Kidney epithelial cell (primary cell): ENCODE measurements around the gene YES1. TPM values are rescaled to one million over a fixed set of nuclear protein-coding genes. Genes with fewer than 3 reads are reported as not detected.
"Not testable (repeated sequence)": the region's sequence is repeated elsewhere in the genome, so short reads cannot be mapped to it uniquely, and the experiment has no call there.

Experiments used
- DNase-seq: peaks from one replicate; pipeline ENCODE4 v3.0.0-alpha.2; 2010; ENCODE audit warnings: low read depth
- H3K27me3 ChIP-seq: 2 replicates; pipeline ENCODE4 v1.6.0; 2011; ENCODE audit warnings: low read length; ENCODE audit not compliant: control insufficient read depth, insufficient read depth
- H3K36me3 ChIP-seq: 2 replicates; pipeline ENCODE4 v1.5.1; 2011; ENCODE audit warnings: low read length; ENCODE audit not compliant: control insufficient read depth, insufficient read depth
- H3K4me3 ChIP-seq: 2 replicates; pipeline ENCODE4 v1.5.1; 2011; ENCODE audit warnings: low read depth, mild to moderate bottlenecking, control low read depth, low read length
- total RNA-seq: library from RNA; depleted of rRNA; stranded (reverse); fragments of >200 nt; gene quantifications from 2 replicates; pipeline ENCODE4 v1.2.3, GENCODE V29; 2015
- TF ChIP-seq, protein P1 (sequence below): IDR thresholded peaks from 2 replicates; pipeline ENCODE4 v1.5.1; 2011; ENCODE audit warnings: mild to moderate bottlenecking, moderate library complexity, low read length, control low read depth, inconsistent platforms; ENCODE audit not compliant: insufficient read depth, poor library complexity, severe bottlenecking

The YES1 gene
- total RNA-seq, 1 donor from 2014 or later = 135 TPM

DNA sequence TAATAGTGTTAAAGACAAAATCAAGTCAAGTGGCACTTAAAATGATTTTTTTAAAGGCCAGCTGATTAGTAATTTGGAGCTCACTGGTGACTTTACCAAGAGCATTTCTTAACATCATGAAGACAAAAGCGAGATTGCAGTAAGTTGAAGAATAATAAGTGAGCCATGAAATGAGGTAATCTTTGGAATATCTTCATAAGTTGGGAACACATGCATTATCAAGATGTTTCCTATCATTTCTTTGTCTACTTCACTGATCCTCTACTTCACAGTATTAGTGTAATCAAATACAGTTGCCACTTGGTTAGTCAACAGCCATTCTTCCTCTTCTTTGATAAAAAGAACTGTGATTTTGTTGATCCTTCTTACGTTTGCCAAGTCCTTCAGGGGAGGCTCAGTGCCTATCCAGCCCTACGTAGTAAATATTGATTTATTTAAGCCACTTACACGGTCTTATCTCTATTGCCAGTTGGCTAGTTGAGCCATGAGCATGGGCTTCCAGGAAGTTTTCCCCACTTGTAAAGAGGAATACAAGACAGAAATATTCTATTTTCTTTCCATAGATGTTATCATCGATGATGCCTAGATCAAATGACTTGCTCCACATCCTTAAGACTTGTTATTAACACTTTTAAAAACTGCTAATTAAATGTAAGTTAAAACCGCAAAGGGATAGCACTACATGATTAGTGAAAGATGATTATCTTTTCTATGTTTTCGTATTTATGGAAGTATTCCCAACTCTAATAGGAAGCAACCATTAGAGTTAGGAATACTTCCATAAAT, 46.1 kb downstream of the YES1 start:
- DNase-seq = no peak
- Histone ChIP-seq H3K36me3 (no peaks in the 10 kb centered on the region), H3K27me3 (no peaks in the 10 kb centered on the region), H3K4me3 (no peak overlapping the region)
- TF ChIP-seq, protein P1, sequence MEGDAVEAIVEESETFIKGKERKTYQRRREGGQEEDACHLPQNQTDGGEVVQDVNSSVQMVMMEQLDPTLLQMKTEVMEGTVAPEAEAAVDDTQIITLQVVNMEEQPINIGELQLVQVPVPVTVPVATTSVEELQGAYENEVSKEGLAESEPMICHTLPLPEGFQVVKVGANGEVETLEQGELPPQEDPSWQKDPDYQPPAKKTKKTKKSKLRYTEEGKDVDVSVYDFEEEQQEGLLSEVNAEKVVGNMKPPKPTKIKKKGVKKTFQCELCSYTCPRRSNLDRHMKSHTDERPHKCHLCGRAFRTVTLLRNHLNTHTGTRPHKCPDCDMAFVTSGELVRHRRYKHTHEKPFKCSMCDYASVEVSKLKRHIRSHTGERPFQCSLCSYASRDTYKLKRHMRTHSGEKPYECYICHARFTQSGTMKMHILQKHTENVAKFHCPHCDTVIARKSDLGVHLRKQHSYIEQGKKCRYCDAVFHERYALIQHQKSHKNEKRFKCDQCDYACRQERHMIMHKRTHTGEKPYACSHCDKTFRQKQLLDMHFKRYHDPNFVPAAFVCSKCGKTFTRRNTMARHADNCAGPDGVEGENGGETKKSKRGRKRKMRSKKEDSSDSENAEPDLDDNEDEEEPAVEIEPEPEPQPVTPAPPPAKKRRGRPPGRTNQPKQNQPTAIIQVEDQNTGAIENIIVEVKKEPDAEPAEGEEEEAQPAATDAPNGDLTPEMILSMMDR = no peak

DNA sequence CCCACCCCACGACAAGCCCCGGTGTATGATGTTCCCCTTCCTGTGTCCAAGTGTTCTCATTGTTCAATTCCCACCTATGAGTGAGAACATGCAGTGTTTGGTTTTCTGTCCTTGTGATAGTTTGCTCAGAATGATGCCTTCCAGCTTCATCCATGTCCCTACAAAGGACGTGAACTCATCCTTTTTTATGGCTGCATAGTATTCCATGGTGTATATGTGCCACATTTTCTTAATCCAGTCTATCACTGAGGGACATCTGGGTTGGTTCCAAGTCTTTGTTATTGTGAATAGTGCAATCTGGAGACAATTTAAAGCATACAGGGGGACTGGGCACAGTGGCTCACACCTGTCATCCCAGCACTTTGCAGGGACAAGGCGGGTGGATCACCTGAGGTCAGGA, 52.2 kb downstream of the YES1 start:
- not testable (repeated sequence) for H3K4me3 ChIP-seq, DNase-seq, H3K27me3 ChIP-seq, H3K36me3 ChIP-seq

DNA sequence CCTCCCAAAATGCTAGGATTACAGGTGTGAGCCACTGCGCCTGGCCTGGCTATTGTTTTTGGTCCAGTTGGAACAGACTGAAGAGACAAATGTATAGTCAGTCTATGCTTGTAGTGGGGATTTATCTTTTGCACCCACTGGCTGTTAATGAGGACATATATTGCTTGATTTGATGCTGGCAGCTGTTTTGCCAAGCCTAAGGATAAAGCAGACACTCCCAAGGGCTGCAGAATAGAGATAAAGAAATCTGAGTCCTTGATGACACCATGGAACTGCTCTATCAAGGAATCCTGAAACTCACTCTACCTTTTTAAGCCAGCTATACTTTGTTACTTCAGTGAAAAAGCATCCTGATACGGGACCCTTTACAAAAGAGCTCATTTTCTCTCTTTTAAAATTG, 56.5 kb downstream of the YES1 start:
- Histone ChIP-seq H3K4me3 (no peak overlapping the region), H3K27me3 (no peaks in the 10 kb centered on the region), H3K36me3 (no peaks in the 10 kb centered on the region)
- TF ChIP-seq, protein P1 = no peak
- DNase-seq = no peak

DNA sequence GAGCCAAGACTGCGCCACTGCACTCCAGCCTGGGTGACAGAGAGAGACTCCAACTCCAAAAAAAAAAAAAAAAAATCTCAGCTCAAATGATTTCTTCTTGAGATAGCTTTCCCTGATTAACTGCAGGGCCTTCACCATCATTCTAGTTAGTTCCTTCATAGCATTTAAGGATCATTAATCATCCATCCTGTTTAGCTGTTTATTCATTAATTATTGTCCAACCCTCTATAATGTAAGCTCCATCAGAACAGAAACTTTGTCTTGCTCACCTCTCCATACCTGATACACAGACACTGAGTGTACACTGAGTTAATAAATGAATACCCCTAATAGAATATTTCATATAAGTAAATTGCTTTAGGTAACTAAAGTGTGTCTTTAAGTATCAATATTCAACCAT, 57.4 kb downstream of the YES1 start:
- TF ChIP-seq, protein P1 = no peak
- no peaks in the 10 kb centered on the region for H3K36me3 ChIP-seq
- DNase-seq = no peak
- H3K4me3 ChIP-seq = no peak overlapping the region
- no peaks in the 10 kb centered on the region for H3K27me3 ChIP-seq

DNA sequence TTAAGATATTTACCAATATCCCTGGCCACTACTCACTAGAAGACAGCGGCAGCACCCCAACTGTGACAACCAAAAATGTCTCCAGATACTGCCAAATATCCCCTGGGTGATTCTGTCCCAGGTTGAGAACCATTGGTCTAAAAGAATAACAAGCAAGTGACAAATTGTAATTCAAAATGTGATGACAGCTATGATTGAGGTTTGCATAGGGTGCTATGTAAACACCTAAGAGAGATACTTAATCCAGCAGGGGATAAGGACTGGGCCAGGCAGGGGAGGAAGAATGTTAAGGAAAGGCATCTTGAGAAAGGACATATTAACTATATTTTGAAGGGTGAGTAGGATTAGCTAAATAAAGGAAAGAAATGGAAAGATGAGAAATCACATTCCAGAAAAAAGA, 61.6 kb downstream of the YES1 start:
- H3K27me3 ChIP-seq = no peaks in the 10 kb centered on the region
- no peaks in the 10 kb centered on the region for H3K36me3 ChIP-seq
- no peak for DNase-seq
- TF ChIP-seq, protein P1 = no peak
- no peak overlapping the region for H3K4me3 ChIP-seq

DNA sequence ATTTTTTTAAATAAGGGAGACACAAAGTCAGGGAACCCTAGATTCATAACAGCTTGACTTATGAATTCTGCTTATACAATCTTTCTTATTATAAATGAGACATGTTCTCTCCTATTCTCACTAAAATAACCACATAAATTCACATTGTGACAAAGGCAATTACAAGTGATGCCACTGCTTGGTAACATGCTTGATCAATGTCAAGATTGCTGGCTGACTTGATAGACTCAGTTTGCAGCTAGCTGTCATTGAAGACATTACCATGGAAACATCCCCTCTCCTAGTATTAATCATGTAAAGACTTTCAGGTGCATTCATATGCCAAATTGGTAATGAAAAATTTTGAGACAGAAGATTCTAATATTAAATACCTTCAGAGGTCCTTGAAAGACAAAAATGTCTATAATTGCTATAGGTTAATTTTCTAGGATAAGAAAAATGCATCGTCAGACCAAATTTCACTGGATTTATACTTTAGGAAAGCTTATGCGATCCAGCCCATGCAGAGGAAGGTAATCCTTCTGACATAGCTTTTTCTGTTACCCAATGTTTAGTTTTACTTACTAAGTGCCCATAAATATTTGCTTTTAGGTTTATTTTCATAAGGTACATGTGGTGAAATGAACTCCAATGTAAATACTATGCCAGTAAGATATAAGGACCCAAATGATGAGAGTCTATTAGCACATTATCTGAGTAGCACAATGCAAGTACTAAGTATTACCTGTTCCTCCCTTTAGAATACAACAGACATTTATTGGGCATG, 67.0 kb downstream of the YES1 start:
- H3K4me3 ChIP-seq = no peak overlapping the region
- TF ChIP-seq, protein P1 = no peak
- H3K36me3 ChIP-seq = no peaks in the 10 kb centered on the region
- H3K27me3 ChIP-seq = no peaks in the 10 kb centered on the region
- DNase-seq = no peak
